Measurements from ENCODE around the gene RPGRIP1.

Gene RPGRIP1

GRCh38 chr14:21279783-21280182 lies at the start of gene RPGRIP1:
TSS of gene RPGRIP1 (plus strand) at chr14:21280083. CDS start at chr14:21287977, 7,894 bp downstream.
- no peak for DNase-seq (ENCODE audit: low read depth, low spot score)
- H3K9me3 ChIP-seq (ENCODE audit: low read depth, low read length): no peaks in the 10 kb centered on the region
- no peaks in the 10 kb centered on the region for H3K36me3 ChIP-seq (ENCODE audit: insufficient read depth, low read length)
- TF ChIP-seq POLR2AphosphoS5 (IDR thresholded peaks at IDR 0.05; ENCODE audit: borderline replicate concordance, low read depth, low read length) (no peak), FOXP2 (optimal IDR thresholded peaks at IDR 0.05; ENCODE audit: control extremely low read depth, extremely low read length, insufficient read depth) (no peak), EZH2 (IDR thresholded peaks at IDR 0.05) (no peak)
- H3K27ac ChIP-seq: peak within 1 kb of the TSS; percentile 50; the same call in 1 of the 2 replicates
- no peak within 1 kb of the TSS for H3K9ac ChIP-seq (ENCODE audit: insufficient read length)
- no peak within 1 kb of the TSS for H3K4me3 ChIP-seq

GRCh38 chr14:21231020-21231652 lies 48.7 kb upstream of the RPGRIP1 start:
- no peak for DNase-seq (ENCODE audit: low read depth, low spot score)
- no peak; the same call in 1 of the 2 replicates for TF ChIP-seq POLR2AphosphoS5 (IDR thresholded peaks at IDR 0.05; ENCODE audit: borderline replicate concordance, low read depth, low read length)
- TF ChIP-seq FOXP2 (optimal IDR thresholded peaks at IDR 0.05; ENCODE audit: control extremely low read depth, extremely low read length, insufficient read depth): no peak
- TF ChIP-seq EZH2 (IDR thresholded peaks at IDR 0.05): no peak
- Histone ChIP-seq H3K9me3 (ENCODE audit: low read depth, low read length) (no peaks in the 10 kb centered on the region), H3K27ac (peak overlapping the region; percentile 70), H3K36me3 (ENCODE audit: insufficient read depth, low read length) (peaks cover 100% of the 10 kb centered on the region), H3K4me3 (no peak overlapping the region), H3K9ac (ENCODE audit: insufficient read length) (no peak overlapping the region)

- no peaks in the 10 kb centered on the region for H3K9me3 ChIP-seq (ENCODE audit: low read depth, low read length)
- no peak for DNase-seq (ENCODE audit: low read depth, low spot score)
Observed at GRCh38 chr14:21233457-21234076, 46.3 kb upstream of the RPGRIP1 start.

GRCh38 chr14:21234112-21234511 lies 45.8 kb upstream of the RPGRIP1 start:
- Histone ChIP-seq H3K27ac (peak overlapping the region; percentile 58; the same call in 1 of the 2 replicates), H3K4me3 (no peak overlapping the region), H3K9me3 (ENCODE audit: low read depth, low read length) (no peaks in the 10 kb centered on the region), H3K36me3 (ENCODE audit: insufficient read depth, low read length) (peaks cover 100% of the 10 kb centered on the region), H3K9ac (ENCODE audit: insufficient read length) (no peak overlapping the region)
- TF ChIP-seq FOXP2 (optimal IDR thresholded peaks at IDR 0.05; ENCODE audit: control extremely low read depth, extremely low read length, insufficient read depth): no peak
- TF ChIP-seq POLR2AphosphoS5 (IDR thresholded peaks at IDR 0.05; ENCODE audit: borderline replicate concordance, low read depth, low read length): no peak
- TF ChIP-seq EZH2 (IDR thresholded peaks at IDR 0.05): no peak
- no peak for DNase-seq (ENCODE audit: low read depth, low spot score)

More at GRCh38 chr14:21233457-21234076, 46.3 kb upstream of the RPGRIP1 start:
- Histone ChIP-seq H3K27ac (peak overlapping the region; percentile 59; the same call in 1 of the 2 replicates), H3K36me3 (ENCODE audit: insufficient read depth, low read length) (peaks cover 100% of the 10 kb centered on the region), H3K9ac (ENCODE audit: insufficient read length) (no peak overlapping the region), H3K4me3 (no peak overlapping the region)
- TF ChIP-seq EZH2 (IDR thresholded peaks at IDR 0.05) (no peak), FOXP2 (optimal IDR thresholded peaks at IDR 0.05; ENCODE audit: control extremely low read depth, extremely low read length, insufficient read depth) (no peak), POLR2AphosphoS5 (IDR thresholded peaks at IDR 0.05; ENCODE audit: borderline replicate concordance, low read depth, low read length) (peak; percentile 3; the same call in 1 of the 2 replicates)

- Histone ChIP-seq H3K9ac (ENCODE audit: insufficient read length) (no peak overlapping the region), H3K9me3 (ENCODE audit: low read depth, low read length) (no peaks in the 10 kb centered on the region), H3K27ac (peak overlapping the region; percentile 58; the same call in 1 of the 2 replicates), H3K4me3 (no peak overlapping the region), H3K36me3 (ENCODE audit: insufficient read depth, low read length) (peaks cover 97% of the 10 kb centered on the region)
- DNase-seq (ENCODE audit: low read depth, low spot score): no peak
- TF ChIP-seq POLR2AphosphoS5 (IDR thresholded peaks at IDR 0.05; ENCODE audit: borderline replicate concordance, low read depth, low read length) (peak; percentile 18), EZH2 (IDR thresholded peaks at IDR 0.05) (no peak), FOXP2 (optimal IDR thresholded peaks at IDR 0.05; ENCODE audit: control extremely low read depth, extremely low read length, insufficient read depth) (no peak)
Observed at GRCh38 chr14:21236948-21237797, 42.7 kb upstream of the RPGRIP1 start.

GRCh38 chr14:21238823-21239518 lies 40.9 kb upstream of the RPGRIP1 start:
- Histone ChIP-seq H3K9ac (ENCODE audit: insufficient read length) (no peak overlapping the region), H3K27ac (no peak overlapping the region), H3K4me3 (no peak overlapping the region), H3K9me3 (ENCODE audit: low read depth, low read length) (no peaks in the 10 kb centered on the region), H3K36me3 (ENCODE audit: insufficient read depth, low read length) (peaks cover 96% of the 10 kb centered on the region)
- TF ChIP-seq POLR2AphosphoS5 (IDR thresholded peaks at IDR 0.05; ENCODE audit: borderline replicate concordance, low read depth, low read length) (no peak), EZH2 (IDR thresholded peaks at IDR 0.05) (no peak), FOXP2 (optimal IDR thresholded peaks at IDR 0.05; ENCODE audit: control extremely low read depth, extremely low read length, insufficient read depth) (no peak)
- no peak for DNase-seq (ENCODE audit: low read depth, low spot score)

- H3K9ac ChIP-seq (ENCODE audit: insufficient read length): no peak overlapping the region
- H3K9me3 ChIP-seq (ENCODE audit: low read depth, low read length): no peaks in the 10 kb centered on the region
- peaks cover 95% of the 10 kb centered on the region for H3K36me3 ChIP-seq (ENCODE audit: insufficient read depth, low read length)
- TF ChIP-seq POLR2AphosphoS5 (IDR thresholded peaks at IDR 0.05; ENCODE audit: borderline replicate concordance, low read depth, low read length): no peak
- TF ChIP-seq FOXP2 (optimal IDR thresholded peaks at IDR 0.05; ENCODE audit: control extremely low read depth, extremely low read length, insufficient read depth): no peak
- no peak for TF ChIP-seq EZH2 (IDR thresholded peaks at IDR 0.05)
- H3K27ac ChIP-seq: peak overlapping the region; percentile 42
- no peak for DNase-seq (ENCODE audit: low read depth, low spot score)
- H3K4me3 ChIP-seq: no peak overlapping the region
Observed at GRCh38 chr14:21240417-21240816, 39.5 kb upstream of the RPGRIP1 start.

Data from SK-N-MC (cell line).